Measurements from ENCODE around the gene HSD3B7.
A peak's percentile ranks its signal among the peaks of the same experiment; 100 is the strongest.

Gene HSD3B7

DNA sequence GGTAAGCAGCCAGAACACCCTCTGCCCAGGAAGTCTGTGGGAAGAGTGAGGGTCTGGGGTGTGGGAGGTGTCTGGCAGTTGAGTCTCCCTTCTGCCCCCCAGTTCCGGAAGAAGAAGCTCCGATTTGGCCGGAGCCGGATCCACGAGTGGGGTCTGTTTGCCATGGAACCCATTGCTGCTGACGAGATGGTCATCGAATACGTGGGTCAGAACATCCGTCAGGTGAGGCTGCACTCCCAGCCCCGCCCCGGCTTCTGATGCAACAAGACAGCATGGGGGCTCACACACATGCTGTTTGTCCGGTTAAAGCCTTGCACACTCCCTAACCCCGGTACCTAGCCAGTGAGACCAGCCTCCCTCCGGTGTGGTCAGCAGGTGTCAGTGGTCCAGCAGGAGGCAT is 4.0 kb upstream of the HSD3B7 start:
- no peak for DNase-seq (ENCODE audit: extremely low spot score, insufficient read length, low read depth)
- FAIRE-seq: no peak

DNA sequence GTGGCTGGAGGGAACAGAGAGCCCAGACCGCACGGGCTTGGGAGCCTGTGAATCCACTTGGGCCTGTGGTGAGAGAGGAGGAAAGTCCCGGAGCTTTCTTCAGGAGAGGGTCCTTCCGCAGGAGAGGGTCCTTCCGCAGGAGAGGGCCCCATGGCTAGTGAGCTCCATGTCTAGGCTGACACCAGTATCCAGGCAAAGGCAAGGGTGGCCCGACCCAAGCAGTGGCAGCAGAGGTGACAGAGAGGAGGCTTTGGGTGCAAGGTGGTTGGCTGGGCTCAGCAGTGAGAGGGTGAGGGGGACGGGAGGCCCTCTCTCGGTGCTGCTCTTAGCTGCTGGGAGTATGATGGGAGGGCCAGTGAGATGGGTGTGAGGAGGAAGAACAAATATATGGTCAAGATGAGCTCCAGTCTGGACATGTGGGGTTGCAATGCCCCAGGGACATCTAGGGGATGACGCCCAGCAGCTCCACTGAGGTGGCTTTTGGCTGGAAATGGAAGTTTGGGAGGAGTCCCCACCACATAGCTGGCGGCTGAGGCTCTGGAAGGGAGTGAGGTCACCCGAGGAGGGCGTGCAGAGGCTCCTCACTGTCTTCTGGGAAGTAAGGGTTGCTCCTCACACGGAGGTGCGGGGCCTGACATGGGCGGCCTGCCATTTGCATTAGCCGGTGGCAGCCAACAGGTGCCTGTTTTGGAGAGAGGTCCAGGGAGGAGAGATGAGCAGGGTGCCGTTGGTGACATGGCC is 2.3 kb upstream of the HSD3B7 start:
- FAIRE-seq: no peak

DNA sequence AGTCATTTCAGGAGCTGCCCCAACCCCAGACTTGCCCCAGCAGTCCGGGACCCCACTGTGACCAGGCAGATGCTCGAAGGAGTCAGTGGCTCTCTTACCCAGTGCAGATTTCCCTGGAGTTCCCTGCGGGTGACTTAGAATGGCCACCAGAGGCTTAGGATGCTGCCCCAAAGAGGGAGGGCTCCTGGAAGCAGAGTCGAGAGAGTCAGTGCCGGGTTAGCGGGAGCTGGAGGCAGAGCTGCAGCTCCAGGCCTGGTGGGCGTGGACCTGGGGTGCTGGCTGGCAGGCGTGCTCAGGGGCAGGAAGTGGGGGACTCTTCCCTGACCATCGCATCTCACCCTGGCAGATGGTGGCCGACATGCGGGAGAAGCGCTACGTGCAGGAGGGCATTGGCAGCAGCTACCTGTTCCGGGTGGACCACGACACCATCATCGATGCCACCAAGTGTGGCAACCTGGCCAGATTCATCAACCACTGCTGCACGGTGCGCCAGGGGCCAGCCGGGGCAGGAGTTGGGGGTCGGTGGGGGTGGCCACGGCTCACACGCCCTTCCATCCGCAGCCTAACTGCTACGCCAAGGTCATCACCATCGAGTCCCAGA is 1.6 kb upstream of the HSD3B7 start:
- no peak for DNase-seq (ENCODE audit: extremely low spot score, insufficient read length, low read depth)
- no peak for FAIRE-seq

More for the DNA sequence above, 2.3 kb upstream of the HSD3B7 start:
- no peak for DNase-seq (ENCODE audit: extremely low spot score, insufficient read length, low read depth)

DNA sequence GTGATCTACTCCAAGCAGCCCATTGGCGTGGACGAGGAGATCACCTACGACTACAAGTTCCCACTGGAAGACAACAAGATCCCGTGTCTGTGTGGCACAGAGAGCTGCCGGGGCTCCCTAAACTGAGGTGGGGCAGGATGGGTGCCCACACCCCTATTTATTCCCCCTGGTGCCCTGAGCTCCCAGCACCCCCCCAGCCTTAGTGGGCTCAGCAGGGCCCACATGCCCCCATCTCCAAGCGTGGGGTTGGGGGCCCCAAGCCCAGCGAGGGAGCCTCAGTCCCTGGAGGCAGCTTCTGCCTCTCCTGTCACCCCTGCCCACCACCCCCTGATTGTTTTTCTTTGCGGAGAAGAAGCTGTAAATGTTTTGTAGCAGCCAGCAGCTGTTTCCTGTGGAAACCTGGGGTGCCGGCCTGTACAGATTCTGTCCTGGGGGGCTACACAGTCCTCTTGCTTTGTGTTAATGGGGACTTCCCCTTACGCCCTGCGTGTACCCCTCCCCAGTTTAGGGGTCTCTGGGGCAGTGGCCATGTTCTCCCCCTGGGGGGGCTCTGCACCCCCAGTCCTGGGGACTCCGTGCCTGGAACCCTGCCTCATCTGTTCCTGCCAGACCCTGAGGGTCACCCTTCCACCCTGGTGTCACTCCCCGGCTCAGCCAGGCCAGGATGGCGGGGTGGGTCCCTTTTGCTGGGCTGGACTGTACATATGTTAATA is 953 bp upstream of the HSD3B7 start:
- DNase-seq (ENCODE audit: extremely low spot score, insufficient read length, low read depth): no peak
- FAIRE-seq: no peak

DNA sequence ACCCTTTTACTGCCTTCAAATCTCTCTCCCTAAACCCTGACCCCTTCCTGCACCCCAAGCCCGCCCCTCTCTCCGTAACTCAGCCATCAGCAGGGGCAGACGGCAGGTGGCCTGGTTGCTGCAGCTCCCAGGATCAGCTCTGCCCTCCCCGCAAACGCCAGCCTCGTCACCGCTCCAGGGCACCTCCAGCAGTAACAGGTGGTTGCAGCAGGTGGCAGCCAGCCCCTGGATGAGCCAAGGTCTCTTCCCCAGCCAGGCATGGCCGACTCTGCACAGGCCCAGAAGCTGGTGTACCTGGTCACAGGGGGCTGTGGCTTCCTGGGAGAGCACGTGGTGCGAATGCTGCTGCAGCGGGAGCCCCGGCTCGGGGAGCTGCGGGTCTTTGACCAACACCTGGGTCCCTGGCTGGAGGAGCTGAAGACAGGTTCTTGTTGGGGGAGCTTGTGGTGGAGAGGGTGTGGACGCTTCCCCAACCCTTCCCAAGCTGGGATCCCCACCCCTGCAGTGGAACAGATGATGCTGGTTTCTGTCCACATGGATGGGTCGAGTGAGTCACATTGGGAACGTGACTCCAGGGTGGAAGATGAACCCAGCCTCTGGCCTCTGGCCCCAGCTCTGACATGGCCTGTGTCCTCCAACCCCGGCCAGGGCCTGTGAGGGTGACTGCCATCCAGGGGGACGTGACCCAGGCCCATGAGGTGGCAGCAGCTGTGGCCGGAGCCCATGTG is 558 bp downstream of the HSD3B7 start:
- DNase-seq (ENCODE audit: extremely low spot score, insufficient read length, low read depth): no peak
- no peak for FAIRE-seq

DNA sequence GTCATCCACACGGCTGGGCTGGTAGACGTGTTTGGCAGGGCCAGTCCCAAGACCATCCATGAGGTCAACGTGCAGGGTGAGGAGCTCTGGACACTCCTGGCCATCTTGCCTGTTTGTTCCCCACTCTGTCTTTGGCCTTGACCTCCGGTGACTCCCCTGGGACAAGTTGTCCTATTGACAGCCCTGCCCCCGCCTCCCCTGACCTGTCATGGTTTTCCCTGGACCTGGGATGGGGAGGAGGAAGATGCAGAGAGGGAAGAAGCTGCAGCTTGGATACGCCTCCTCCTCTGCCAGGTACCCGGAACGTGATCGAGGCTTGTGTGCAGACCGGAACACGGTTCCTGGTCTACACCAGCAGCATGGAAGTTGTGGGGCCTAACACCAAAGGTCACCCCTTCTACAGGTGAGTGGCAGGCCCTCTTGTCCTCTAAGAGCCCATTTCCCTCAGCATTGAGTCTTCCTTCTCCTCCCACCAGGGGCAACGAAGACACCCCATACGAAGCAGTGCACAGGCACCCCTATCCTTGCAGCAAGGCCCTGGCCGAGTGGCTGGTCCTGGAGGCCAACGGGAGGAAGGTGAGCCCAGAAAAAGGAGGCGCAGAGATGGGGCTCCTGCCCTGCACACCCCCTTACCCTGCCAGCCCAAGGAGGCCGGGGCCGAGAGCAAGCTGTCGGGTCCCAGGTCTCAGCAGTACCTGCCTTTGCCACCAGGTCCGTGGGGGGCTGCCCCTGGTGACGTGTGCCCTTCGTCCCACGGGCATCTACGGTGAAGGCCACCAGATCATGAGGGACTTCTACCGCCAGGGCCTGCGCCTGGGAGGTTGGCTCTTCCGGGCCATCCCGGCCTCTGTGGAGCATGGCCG is 1.4 kb downstream of the HSD3B7 start:
- FAIRE-seq (no peak), DNase-seq (ENCODE audit: extremely low spot score, insufficient read length, low read depth) (no peak)

DNA sequence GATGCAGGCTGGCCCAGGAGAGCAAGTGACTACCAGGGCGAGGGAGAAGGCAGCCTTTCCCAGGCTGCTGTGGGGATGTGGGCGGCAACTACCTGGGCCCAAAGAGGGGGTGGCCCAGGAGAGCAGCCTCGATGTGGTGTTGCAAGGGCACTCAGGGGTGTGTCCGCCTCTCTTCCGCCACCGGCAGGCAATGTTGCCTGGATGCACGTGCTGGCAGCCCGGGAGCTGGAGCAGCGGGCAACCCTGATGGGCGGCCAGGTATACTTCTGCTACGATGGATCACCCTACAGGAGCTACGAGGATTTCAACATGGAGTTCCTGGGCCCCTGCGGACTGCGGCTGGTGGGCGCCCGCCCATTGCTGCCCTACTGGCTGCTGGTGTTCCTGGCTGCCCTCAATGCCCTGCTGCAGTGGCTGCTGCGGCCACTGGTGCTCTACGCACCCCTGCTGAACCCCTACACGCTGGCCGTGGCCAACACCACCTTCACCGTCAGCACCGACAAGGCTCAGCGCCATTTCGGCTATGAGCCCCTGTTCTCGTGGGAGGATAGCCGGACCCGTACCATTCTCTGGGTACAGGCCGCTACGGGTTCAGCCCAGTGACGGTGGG is 2.7 kb downstream of the HSD3B7 start:
- FAIRE-seq (no peak), DNase-seq (ENCODE audit: extremely low spot score, insufficient read length, low read depth) (no peak)

DNA sequence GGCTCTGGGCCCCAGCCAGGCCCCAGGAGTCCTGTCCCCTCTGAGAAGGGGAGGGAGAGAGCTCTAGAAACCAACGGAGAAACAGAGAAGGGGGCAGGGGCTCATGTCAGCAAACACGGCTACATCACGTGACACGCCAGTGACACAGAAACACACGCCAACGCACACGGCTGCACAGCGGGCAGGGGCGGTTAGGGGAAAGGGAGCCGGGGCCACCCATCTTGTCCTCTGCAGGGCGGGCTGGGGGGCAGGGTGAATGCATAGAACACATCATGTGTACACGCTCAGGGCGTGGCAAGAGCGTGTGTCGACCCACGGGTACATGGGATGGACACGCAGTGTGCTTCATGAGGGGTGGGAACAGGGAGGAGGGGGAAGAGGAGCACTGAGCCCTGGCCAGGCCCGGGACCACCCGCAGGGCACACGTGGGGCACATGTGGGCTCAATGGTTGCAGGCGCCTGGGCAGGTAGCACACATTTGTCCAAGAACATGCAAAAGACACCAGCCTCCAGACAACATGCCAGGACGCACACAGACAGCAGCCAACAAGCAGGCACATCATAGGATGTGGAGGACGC is 4.6 kb downstream of the HSD3B7 start:
- FAIRE-seq (no peak), DNase-seq (ENCODE audit: extremely low spot score, insufficient read length, low read depth) (no peak)

DNA sequence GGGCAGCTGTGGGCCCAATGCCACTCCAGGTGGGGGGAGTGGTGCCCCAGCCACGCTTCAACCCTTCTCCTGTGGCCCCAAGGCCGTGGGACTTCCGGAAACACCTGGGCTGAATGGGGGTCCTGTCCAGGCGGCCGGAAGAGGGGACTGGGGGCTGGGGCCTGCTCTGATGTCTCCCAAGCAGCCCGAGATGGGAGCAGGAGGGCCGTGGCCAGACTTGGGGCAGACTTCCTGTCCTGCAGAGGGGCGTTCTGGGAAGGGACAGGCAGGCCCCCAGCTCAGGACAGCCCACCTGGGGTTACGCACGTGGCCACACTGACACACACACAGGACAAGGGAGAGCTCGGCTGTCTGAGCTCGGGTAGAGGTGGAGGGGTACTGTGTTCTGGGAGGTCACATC is 5.1 kb downstream of the HSD3B7 start:
- FAIRE-seq (no peak), DNase-seq (ENCODE audit: extremely low spot score, insufficient read length, low read depth) (no peak)

DNA sequence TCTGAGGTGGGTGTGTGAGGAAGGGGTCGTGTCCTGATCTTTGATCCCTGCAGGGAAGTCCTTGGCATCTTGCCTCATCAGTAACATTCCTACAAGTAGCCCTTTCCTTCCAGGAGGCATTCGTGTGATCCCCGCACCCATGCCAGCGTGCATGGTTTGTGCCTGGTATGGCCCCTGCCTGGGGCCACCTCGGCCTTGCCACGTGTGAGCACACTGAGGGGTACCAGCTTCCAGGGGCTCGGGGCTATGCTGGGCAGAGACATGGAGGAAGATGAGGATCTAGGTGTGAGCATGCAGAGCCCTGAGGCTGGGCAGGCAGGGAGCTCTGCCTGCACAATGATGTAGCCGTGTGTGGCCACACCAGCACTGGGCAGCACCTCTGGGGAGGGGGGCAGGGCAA is 6.0 kb downstream of the HSD3B7 start:
- no peak for DNase-seq (ENCODE audit: extremely low spot score, insufficient read length, low read depth)
- FAIRE-seq: no peak

DNA sequence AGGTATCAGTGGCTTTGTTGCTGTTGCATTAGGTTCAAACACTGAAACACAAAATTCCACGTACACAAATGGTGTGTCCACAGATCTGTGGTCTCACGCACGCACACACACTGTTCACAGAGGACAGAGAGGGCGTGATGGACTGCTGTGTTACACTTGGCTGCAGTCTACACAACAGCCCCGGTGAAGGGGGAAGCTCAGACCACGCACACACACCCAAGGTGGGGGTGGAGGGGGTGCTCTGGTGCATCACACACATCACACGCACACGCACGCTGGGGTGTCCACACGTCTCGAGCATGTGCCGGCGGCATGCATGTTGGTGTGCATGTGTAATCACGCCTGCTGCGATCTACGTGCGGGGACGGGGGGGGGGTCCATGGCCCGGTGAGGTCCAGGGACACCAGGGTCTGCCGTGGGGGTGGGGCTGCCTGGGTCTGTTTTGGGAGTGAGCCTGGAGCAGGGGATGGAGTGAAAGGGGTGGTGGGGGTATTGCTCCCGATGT is 7.3 kb downstream of the HSD3B7 start:
- no peak for FAIRE-seq
- DNase-seq (ENCODE audit: extremely low spot score, insufficient read length, low read depth): no peak

DNA sequence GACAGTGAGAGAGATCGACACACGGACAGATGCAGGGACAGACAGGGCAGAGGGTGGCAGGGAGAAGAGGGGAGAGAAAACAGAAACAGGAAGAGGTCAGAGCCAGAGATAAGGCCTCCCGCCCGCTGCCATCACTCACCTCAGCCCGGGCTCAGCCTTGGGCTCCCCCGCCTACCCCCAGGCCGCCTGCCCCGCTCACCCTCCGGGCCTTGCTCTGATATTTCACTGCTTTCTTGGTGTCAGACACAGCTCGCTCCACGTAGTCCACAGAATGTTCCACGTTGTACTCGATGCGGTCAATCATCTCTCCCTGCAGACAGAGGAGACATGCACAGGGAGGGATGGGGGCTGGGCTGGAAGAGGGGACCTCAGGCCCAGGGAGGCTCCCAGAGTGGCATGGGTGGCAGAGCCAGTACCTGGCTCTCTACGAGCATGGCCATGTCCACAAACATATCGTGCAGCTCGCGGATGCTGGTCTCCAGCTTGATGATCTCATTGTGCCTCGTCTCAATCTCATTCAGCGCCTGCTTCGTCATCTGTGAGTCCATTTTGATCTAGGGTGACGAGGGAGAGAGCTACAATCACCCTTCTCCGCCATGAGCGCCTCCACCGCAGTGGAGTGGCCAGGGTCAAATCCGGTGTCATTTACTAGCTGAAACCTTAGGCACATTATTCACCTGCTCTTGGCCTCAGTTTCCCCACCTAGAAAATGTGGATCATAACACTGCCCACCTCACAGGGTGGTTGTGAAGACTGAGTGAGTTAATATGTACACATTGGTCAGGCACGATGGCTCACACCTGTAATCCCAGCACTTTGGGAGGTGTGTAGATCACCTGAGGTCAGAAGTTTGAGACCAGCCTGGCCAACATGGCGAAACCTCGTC is 8.2 kb downstream of the HSD3B7 start:
- DNase-seq (ENCODE audit: extremely low spot score, insufficient read length, low read depth) (no peak), FAIRE-seq (no peak)

DNA sequence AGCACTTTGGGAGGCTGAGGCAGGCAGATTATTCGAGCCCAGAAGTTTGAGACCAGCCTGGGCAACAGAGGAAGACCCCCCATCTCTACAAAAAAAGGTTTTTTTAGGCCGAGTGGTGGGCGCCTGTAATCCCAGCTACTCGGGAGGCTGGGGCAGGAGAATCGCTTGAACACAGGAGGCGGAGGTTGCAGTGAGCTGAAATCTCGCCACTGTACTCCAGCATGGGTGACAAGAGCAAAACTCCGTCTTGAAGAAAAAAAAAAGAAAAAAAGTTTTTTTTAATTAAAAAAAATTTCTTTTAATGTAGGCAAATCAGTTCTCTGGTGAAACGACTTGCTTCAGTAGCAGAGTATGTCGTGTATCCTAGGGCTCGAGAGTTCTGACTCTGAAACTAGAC is 10.9 kb downstream of the HSD3B7 start:
- DNase-seq (ENCODE audit: extremely low spot score, insufficient read length, low read depth) (no peak), FAIRE-seq (no peak)

DNA sequence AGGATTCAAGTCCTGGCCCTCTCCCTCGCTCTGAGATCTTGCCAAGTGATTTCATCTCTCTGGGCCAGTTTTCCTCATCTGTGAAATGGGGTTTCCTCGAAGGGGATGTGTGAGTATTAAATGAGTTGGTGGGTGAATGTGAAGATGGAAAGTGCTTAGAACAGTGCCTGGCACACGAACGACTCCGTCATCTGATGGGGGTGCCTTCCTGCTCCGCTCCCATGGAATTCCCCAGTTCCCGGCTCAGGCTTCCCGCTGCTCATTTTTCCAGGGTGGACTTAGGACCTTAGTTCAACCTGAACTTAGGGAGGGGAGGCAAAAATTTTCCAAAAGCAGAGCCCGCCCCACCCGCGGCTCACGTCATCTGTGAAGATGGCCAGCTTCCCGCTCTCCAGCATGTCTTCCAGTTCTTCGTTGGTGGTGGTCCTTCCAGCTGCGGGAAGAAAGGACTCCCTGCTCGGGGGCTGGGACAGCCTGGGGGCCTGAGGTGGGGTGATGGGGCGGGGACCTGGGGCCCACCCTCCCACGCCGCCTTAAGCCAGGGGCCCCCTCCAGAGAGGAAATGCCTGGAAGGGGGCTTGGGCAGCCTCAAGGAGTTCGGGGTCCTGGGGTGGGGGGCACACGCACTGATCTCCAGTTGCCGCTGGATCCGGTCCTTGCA is 11.4 kb downstream of the HSD3B7 start:
- DNase-seq (ENCODE audit: extremely low spot score, insufficient read length, low read depth) (no peak), FAIRE-seq (no peak)

DNA sequence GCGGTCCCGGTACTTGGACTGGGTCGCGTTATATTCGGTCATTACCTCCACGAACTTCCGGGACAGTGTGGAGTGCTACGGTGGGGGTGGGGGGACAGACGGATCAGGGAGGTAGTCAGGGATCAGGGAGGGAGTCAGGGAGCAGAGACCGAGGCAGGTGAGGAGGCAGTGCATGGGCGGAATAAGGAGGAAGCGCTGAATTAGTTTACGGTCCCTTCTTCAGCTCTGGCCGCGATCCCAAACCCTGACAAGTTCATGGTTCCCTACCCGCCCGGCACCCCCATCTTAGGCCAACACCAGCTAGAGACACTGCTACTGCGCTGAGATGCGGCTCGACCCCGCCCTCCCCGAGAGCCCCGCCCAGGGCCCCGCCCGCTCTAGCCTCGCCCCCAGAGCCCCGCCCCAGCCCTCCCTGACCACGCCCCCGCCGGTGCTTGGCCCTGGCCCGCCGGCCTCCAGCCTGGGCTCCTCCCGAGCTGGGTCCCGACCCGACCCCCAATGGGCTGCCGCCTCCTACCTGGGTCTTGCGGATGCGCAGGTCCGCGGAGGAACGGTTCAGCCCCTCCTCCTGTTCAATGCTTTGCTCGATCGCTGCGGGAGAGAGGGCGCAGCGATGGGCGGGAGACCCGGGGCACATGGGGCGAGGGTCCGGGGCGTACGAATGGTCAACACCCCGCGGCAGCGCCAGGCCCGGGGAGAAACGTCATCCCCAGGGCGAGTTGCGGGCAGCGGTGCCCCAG is 12.1 kb downstream of the HSD3B7 start:
- DNase-seq (ENCODE audit: extremely low spot score, insufficient read length, low read depth): peak; percentile 99
- peak; percentile 49 for FAIRE-seq

DNA sequence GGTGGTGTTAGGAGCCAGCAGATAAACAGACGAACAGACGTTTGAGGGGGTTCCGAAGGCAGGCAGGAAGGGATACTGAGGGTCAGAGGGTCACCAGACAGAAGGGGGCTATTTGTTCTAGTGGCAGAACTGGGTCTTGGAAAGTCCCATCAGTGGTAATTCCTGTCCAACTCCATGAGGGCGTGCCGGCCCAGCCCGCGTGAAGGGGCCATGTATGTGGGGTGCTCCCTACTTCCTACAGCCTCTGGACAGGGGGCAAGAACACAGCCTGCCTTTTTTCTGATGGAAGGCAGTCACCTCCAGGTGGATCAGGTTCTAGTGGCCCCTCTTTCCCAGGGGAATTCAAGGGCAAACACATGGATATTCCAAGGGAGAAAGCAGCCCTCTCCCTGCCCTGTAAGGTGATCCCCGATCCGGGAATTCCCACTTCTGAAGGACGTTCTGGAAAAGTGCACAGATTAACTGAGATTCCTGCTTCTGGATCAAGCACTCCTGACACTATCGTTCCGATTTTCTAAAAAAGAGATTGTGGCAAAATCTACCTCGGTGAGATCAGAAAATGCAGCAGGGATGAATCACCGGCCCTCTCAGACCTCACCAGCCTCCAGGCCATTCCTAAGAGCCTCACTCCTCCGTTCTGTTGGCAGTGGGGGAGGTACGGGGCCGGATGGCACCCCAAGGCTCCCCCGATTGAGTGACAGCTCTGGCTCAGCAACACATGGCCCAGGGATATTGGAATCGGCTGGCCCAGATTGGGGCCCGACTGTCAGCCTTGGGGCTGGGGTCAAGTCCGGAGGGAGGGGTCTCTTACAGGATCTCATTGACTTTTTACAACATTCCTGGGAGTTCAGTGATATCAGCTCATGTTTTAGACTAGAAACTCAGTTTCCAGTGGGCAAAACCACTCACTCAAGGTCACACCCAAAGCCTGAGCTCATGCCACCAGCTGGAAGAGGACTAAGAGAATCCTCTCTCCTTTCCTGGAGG is 13.0 kb downstream of the HSD3B7 start:
- DNase-seq (ENCODE audit: extremely low spot score, insufficient read length, low read depth) (no peak), FAIRE-seq (no peak)

All from GM18507 (cell line).